Endodermal cell (in vitro differentiated cells): ENCODE measurements around the gene MYH14. TPM values are rescaled to one million over a fixed set of nuclear protein-coding genes. Genes with fewer than 3 reads are reported as not detected.

Experiments used
- DNase-seq: peaks from one replicate; pipeline ENCODE4 v3.0.0-alpha.2; 2017
- H3K27ac ChIP-seq: 2 replicates; pipeline ENCODE4 v1.5.1; 2013; ENCODE audit warnings: mild to moderate bottlenecking, low read depth, low read length, moderate library complexity
- H3K27me3 ChIP-seq: 2 replicates; pipeline ENCODE4 v1.6.1; 2013; ENCODE audit warnings: mild to moderate bottlenecking, low read length, moderate library complexity; ENCODE audit not compliant: insufficient read depth, control insufficient read depth, poor library complexity, severe bottlenecking
- H3K36me3 ChIP-seq: 2 replicates; pipeline ENCODE4 v1.7.0; 2013; ENCODE audit warnings: mild to moderate bottlenecking, low read length, moderate library complexity; ENCODE audit not compliant: control insufficient read depth, insufficient read depth
- H3K4me1 ChIP-seq: one replicate; pipeline ENCODE4 v1.7.0; 2013; ENCODE audit warnings: low read length; ENCODE audit not compliant: control insufficient read depth, insufficient read depth
- H3K4me3 ChIP-seq: 2 replicates; pipeline ENCODE4 v1.5.1; 2013; ENCODE audit warnings: mild to moderate bottlenecking, low read length, moderate library complexity
- H3K9ac ChIP-seq: 2 replicates; pipeline ENCODE4 v1.6.1; 2013; ENCODE audit warnings: mild to moderate bottlenecking, low read length, moderate library complexity; ENCODE audit not compliant: poor library complexity, severe bottlenecking; ENCODE audit errors: extremely low read depth
- H3K9me3 ChIP-seq: 2 replicates; pipeline ENCODE4 v1.6.1; 2013; ENCODE audit warnings: mild to moderate bottlenecking, low read length, moderate library complexity; ENCODE audit not compliant: control insufficient read depth
- H3K27ac Mint-ChIP-seq: 2 replicates; pipeline ENCODE4 v1.8.0; 2020; ENCODE audit warnings: mixed read lengths
- H3K27me3 Mint-ChIP-seq: 2 replicates; pipeline ENCODE4 v1.8.0; 2021; ENCODE audit warnings: mild to moderate bottlenecking, mixed read lengths; ENCODE audit not compliant: insufficient read depth
- H3K36me3 Mint-ChIP-seq: 2 replicates; pipeline ENCODE4 v1.8.0; 2020; ENCODE audit warnings: low read depth, mixed read lengths
- H3K4me1 Mint-ChIP-seq: 2 replicates; pipeline ENCODE4 v1.8.0; 2020; ENCODE audit warnings: mixed read lengths
- H3K4me3 Mint-ChIP-seq: 2 replicates; pipeline ENCODE4 v1.8.0; 2020; ENCODE audit warnings: mild to moderate bottlenecking, moderate library complexity, mixed read lengths
- H3K9me3 Mint-ChIP-seq: 2 replicates; pipeline ENCODE4 v1.8.0; 2020; ENCODE audit warnings: mild to moderate bottlenecking, mixed read lengths
- CTCF ChIP-seq: fragments of 200-600 bp; sonication (generic); conservative IDR thresholded peaks from 2 replicates; pipeline ENCODE4 v1.5.0; 2021; ENCODE audit warnings: antibody characterized with exemption, mild to moderate bottlenecking
- WGBS, 2 experiments: methylation state at CpG; one replicate each; pipeline versions ENCODE4 v1.1.5 to v1.1.7; 2013; ENCODE audit warnings: missing lambda C conversion rate in 2 of 2, mixed read lengths in 1 of 2; ENCODE audit not compliant: insufficient coverage in 1 of 2, insufficient read length in 1 of 2; 5-methylcytosine and 5-hydroxymethylcytosine counted together
- total RNA-seq, 2 donors: library from RNA; stranded (reverse); fragmentation: NEBNext Ultra II Directional in 1 of 2; extraction: Animal tissue kit (Norgen Biotek cat#: 25700) in 1 of 2; gene quantifications; 2 replicates in 1 of 2; 3 replicates in 1 of 2; pipeline ENCODE4 v1.2.1, GENCODE V29; 2021

MYH14 gene
- total RNA-seq, 2 donors from 2014 or later, result 12.8 to 16.7 TPM

- Mint-ChIP-seq H3K36me3 (peaks cover 4% of the 10 kb centered on the region), H3K4me3 (peak overlapping the region; percentile 80), H3K9me3 (peaks cover 13% of the 10 kb centered on the region), H3K27ac (peak overlapping the region; percentile 88), H3K4me1 (peaks cover 36% of the 10 kb centered on the region), H3K27me3 (peaks cover 61% of the 10 kb centered on the region)
- H3K27ac ChIP-seq, result peak overlapping the region; percentile 64
- no peak overlapping the region for H3K9ac ChIP-seq
- no peak for TF ChIP-seq CTCF
- peaks cover 17% of the 10 kb centered on the region for H3K27me3 ChIP-seq
- no peaks in the 10 kb centered on the region for H3K4me1 ChIP-seq
- no peaks in the 10 kb centered on the region for H3K9me3 ChIP-seq
- no peaks in the 10 kb centered on the region for H3K36me3 ChIP-seq
- H3K4me3 ChIP-seq, result peak overlapping the region; percentile 83
- WGBS, 2 experiments, result 19 to 31% methylated on average over 21 to 48 of the region's 48 CpGs
- peak; percentile 97 for DNase-seq
Measured at GRCh38 chr19:50330365-50331078, 127.1 kb downstream of the MYH14 start.

GRCh38 chr19:50331221-50331993 lies 128.0 kb downstream of the MYH14 start:
- TF ChIP-seq CTCF, result no peak
- Histone ChIP-seq H3K4me1 (no peaks in the 10 kb centered on the region), H3K36me3 (no peaks in the 10 kb centered on the region), H3K27me3 (peaks cover 15% of the 10 kb centered on the region), H3K9ac (no peak overlapping the region), H3K27ac (peak overlapping the region; percentile 17), H3K4me3 (peak overlapping the region; percentile 83), H3K9me3 (no peaks in the 10 kb centered on the region)
- peaks cover 53% of the 10 kb centered on the region for H3K27me3 Mint-ChIP-seq
- peak overlapping the region; percentile 98 for H3K27ac Mint-ChIP-seq
- H3K4me1 Mint-ChIP-seq, result peaks cover 35% of the 10 kb centered on the region
- peak; percentile 86 for DNase-seq
- H3K36me3 Mint-ChIP-seq, result peaks cover 4% of the 10 kb centered on the region
- 25 to 49% methylated on average over 4 to 10 of the region's 10 CpGs for WGBS, 2 experiments
- peak overlapping the region; percentile 80 for H3K4me3 Mint-ChIP-seq
- H3K9me3 Mint-ChIP-seq, result peaks cover 13% of the 10 kb centered on the region

- Histone ChIP-seq H3K4me1 (no peaks in the 10 kb centered on the region), H3K9me3 (no peaks in the 10 kb centered on the region), H3K27me3 (peaks cover 10% of the 10 kb centered on the region), H3K4me3 (peak overlapping the region; percentile 83), H3K9ac (peak overlapping the region; percentile 94), H3K27ac (peak overlapping the region; percentile 85), H3K36me3 (no peaks in the 10 kb centered on the region)
- peaks cover 2% of the 10 kb centered on the region for H3K36me3 Mint-ChIP-seq
- no peak for DNase-seq
- peak overlapping the region; percentile 80 for H3K4me3 Mint-ChIP-seq
- TF ChIP-seq CTCF, result no peak
- H3K4me1 Mint-ChIP-seq, result peaks cover 31% of the 10 kb centered on the region
- peaks cover 48% of the 10 kb centered on the region for H3K27me3 Mint-ChIP-seq
- H3K27ac Mint-ChIP-seq, result peak overlapping the region; percentile 98
- peaks cover 13% of the 10 kb centered on the region for H3K9me3 Mint-ChIP-seq
- 50% methylated on average over 1 of the region's 2 CpGs; no CpG with 5 or more reads in 1 of the 2 experiments for WGBS, 2 experiments
Measured at GRCh38 chr19:50331994-50332243, 128.5 kb downstream of the MYH14 start.
